CD4-positive, alpha-beta T cell treated with Interleukin-17A for 1 hour (primary cell): ENCODE measurements around the gene PLPPR4.

ENCODE experiments used
- DNase-seq: peaks from one replicate; pipeline ENCODE4 v3.0.0-alpha.2; 2020

The PLPPR4 gene

GRCh38 chr1:99352821-99353220, 88.5 kb downstream of the PLPPR4 start:
- DNase-seq, result no peak

- DNase-seq, result no peak
Observed at GRCh38 chr1:99358770-99359169, 94.5 kb downstream of the PLPPR4 start.
